Caco-2 (cell line): Measurements from ENCODE around the gene ABITRAM. TPM values are rescaled to one million over a fixed set of nuclear protein-coding genes. Genes with fewer than 3 reads are reported as not detected.
"Not testable (repeated sequence)": the region's sequence is repeated elsewhere in the genome, so short reads cannot be mapped to it uniquely, and the experiment has no call there.

Source experiments
- BruUV-seq: library from RNA; stranded (reverse); fragments of 400-500 nt; replicated peaks from 2 replicates; lab custom pipeline; 2021; lab: Mats Ljungman, UMichigan
- CTCF ChIA-PET: fragments of 300-600 bp; sonication (Branson Sonifier 250); formaldehyde crosslinking; loops from one replicate; lab custom pipeline; 2022; ENCODE audit warnings: antibody characterized with exemption; lab: Charles Lee
- POLR2A ChIA-PET: fragments of 300-600 bp; sonication (Branson Sonifier 250); formaldehyde crosslinking; loops from one replicate; lab custom pipeline; 2022; ENCODE audit warnings: antibody characterized with exemption; lab: Charles Lee
- DNase-seq, 2 experiments: peaks; one replicate each; pipeline versions ENCODE4 v3.0.0 to v3.0.0-alpha.2; 2020 to 2022
- H3K27me3 ChIP-seq: replicated peaks from 2 replicates; pipeline ENCODE4 v1.6.0; 2011; ENCODE audit warnings: low read length; ENCODE audit not compliant: control insufficient read depth, insufficient read depth
- H3K36me3 ChIP-seq: 2 replicates; pipeline ENCODE4 v1.5.1; 2011; ENCODE audit warnings: low read length; ENCODE audit not compliant: control insufficient read depth, insufficient read depth
- H3K4me1 ChIP-seq: fragments of 250-450 bp; sonication (Bioruptor Pico); 2 replicates; pipeline ENCODE4 v1.5.1; 2020; ENCODE audit warnings: mild to moderate bottlenecking
- H3K4me3 ChIP-seq: 2 replicates; pipeline ENCODE4 v1.5.1; 2011; ENCODE audit warnings: low read depth, mild to moderate bottlenecking, control low read depth, low read length
- H3K9me3 ChIP-seq: fragments of 250-450 bp; sonication (Bioruptor Pico); 2 replicates; pipeline ENCODE4 v1.5.1; 2020; ENCODE audit warnings: mild to moderate bottlenecking, moderate library complexity
- H3K27ac Mint-ChIP-seq: one replicate; pipeline ENCODE4 v1.8.0; 2022; ENCODE audit warnings: mixed read lengths; ENCODE audit not compliant: unreplicated experiment
- H3K27me3 Mint-ChIP-seq: one replicate; pipeline ENCODE4 v1.8.0; 2022; ENCODE audit warnings: mixed read lengths; ENCODE audit not compliant: insufficient read depth, unreplicated experiment
- H3K36me3 Mint-ChIP-seq: one replicate; pipeline ENCODE4 v1.8.0; 2022; ENCODE audit warnings: mild to moderate bottlenecking, mixed read lengths; ENCODE audit not compliant: insufficient read depth, unreplicated experiment
- H3K4me1 Mint-ChIP-seq: one replicate; pipeline ENCODE4 v1.8.0; 2022; ENCODE audit warnings: low read depth, mixed read lengths; ENCODE audit not compliant: unreplicated experiment
- H3K4me3 Mint-ChIP-seq: one replicate; pipeline ENCODE4 v1.8.0; 2022; ENCODE audit warnings: mild to moderate bottlenecking, moderate library complexity, mixed read lengths; ENCODE audit not compliant: unreplicated experiment
- H3K9me3 Mint-ChIP-seq: one replicate; pipeline ENCODE4 v1.8.0; 2022; ENCODE audit warnings: mixed read lengths; ENCODE audit not compliant: unreplicated experiment
- CTCF ChIP-seq, 2 experiments: fragments of 200-600 bp in 1 of 2; IDR thresholded peaks; 1 replicate in 1 of 2; 2 replicates in 1 of 2; pipeline versions ENCODE4 v1.5.1 to v1.8.0; 2011 to 2022; ENCODE audit warnings: antibody characterized with exemption in 1 of 2, control low read depth in 1 of 2, inconsistent platforms in 1 of 2, low read depth in 1 of 2, low read length in 1 of 2, mild to moderate bottlenecking in 1 of 2, moderate library complexity in 1 of 2; ENCODE audit not compliant: insufficient read depth in 1 of 2, severe bottlenecking in 1 of 2, unreplicated experiment in 1 of 2
- intact Hi-C: fragments of 100-400 bp; cut with micrococcal nuclease; formaldehyde crosslinking; loops from one replicate; pipeline ENCODE4 v1.10.0; 2022; ENCODE audit not compliant: unreplicated experiment
- total RNA-seq: library from RNA; stranded (reverse); gene quantifications from 2 replicates; pipeline ENCODE4 v1.2.3, GENCODE V29; 2022

Gene ABITRAM
- total RNA-seq, 1 experiment from 2014 or later = 20.5 TPM

- Mint-ChIP-seq H3K27me3 (no peaks in the 10 kb centered on the region), H3K9me3 (no peaks in the 10 kb centered on the region), H3K36me3 (peaks cover 44% of the 10 kb centered on the region), H3K4me3 (no peak overlapping the region), H3K4me1 (no peaks in the 10 kb centered on the region), H3K27ac (no peak overlapping the region)
- intact Hi-C loops = loop anchor here (1.0 to 5.0 kb wide), 2 partner anchors 43 to 65 kb away; partner anchors contain the start of genes ABITRAM and ELP1
- H3K36me3 ChIP-seq = 0 out of 2 replicates have a peak, but pooled peaks cover 1% of the 10 kb centered on the region
- BruUV-seq = no TSS peak
- no peaks in the 10 kb centered on the region for H3K9me3 ChIP-seq
- DNase-seq = peak in 1 of 2 experiments; percentile 19
- H3K4me3 ChIP-seq = no peak overlapping the region
- TF ChIP-seq CTCF (IDR thresholded peaks at IDR 0.05; ENCODE audit: insufficient read depth in 1 of 2, low read depth in 1 of 2, low read length in 1 of 2, severe bottlenecking in 1 of 2, unreplicated experiment in 1 of 2) = peak in 1 of 2 experiments; percentile 40
- ChIA-PET CTCF (interaction anchor here (0.7 to 1.1 kb wide), 3 partner anchors 9 to 64 kb away, joined by 3 to 9 read pairs (median 4); partner anchors contain the start of genes ABITRAM and ELP1), POLR2A (no interaction called here)
- H3K4me1 ChIP-seq = no peaks in the 10 kb centered on the region
- H3K27me3 ChIP-seq = no peaks in the 10 kb centered on the region
These were observed 44.5 kb upstream of the ABITRAM start for GRCh38 chr9:108889649-108890067.

GRCh38 chr9:108894225-108894997 lies 39.8 kb upstream of the ABITRAM start:
- Histone ChIP-seq H3K9me3 (no peaks in the 10 kb centered on the region), H3K27me3 (no peaks in the 10 kb centered on the region), H3K4me1 (no peaks in the 10 kb centered on the region), H3K4me3 (no peak overlapping the region), H3K36me3 (peaks cover 1% of the 10 kb centered on the region; the same call in 1 of the 2 replicates)
- CTCF ChIA-PET = no interaction called here
- no peaks in the 10 kb centered on the region for H3K27me3 Mint-ChIP-seq
- no peak for TF ChIP-seq CTCF (IDR thresholded peaks at IDR 0.05; ENCODE audit: insufficient read depth in 1 of 2, low read depth in 1 of 2, low read length in 1 of 2, severe bottlenecking in 1 of 2, unreplicated experiment in 1 of 2)
- POLR2A ChIA-PET = no interaction called here
- no peak overlapping the region for H3K27ac Mint-ChIP-seq
- BruUV-seq = no TSS peak
- intact Hi-C loops = no loop called here
- no peaks in the 10 kb centered on the region for H3K9me3 Mint-ChIP-seq
- no peak overlapping the region for H3K4me3 Mint-ChIP-seq
- peaks cover 56% of the 10 kb centered on the region for H3K36me3 Mint-ChIP-seq
- peak in 1 of 2 experiments; percentile 11 for DNase-seq
- no peaks in the 10 kb centered on the region for H3K4me1 Mint-ChIP-seq

- H3K9me3 ChIP-seq = no peaks in the 10 kb centered on the region
- Mint-ChIP-seq H3K4me3 (no peak overlapping the region), H3K27me3 (no peaks in the 10 kb centered on the region), H3K4me1 (no peaks in the 10 kb centered on the region), H3K27ac (no peak overlapping the region), H3K9me3 (no peaks in the 10 kb centered on the region), H3K36me3 (peaks cover 45% of the 10 kb centered on the region)
- BruUV-seq = no TSS peak
- no peak for TF ChIP-seq CTCF (IDR thresholded peaks at IDR 0.05; ENCODE audit: insufficient read depth in 1 of 2, low read depth in 1 of 2, low read length in 1 of 2, severe bottlenecking in 1 of 2, unreplicated experiment in 1 of 2)
- no peaks in the 10 kb centered on the region for H3K4me1 ChIP-seq
- CTCF ChIA-PET = no interaction called here
- H3K4me3 ChIP-seq = no peak overlapping the region
- no peak for DNase-seq
- POLR2A ChIA-PET = no interaction called here
- no peaks in the 10 kb centered on the region for H3K27me3 ChIP-seq
- intact Hi-C loops = no loop called here
- peaks cover 1% of the 10 kb centered on the region; the same call in 1 of the 2 replicates for H3K36me3 ChIP-seq
These were observed 36.7 kb upstream of the ABITRAM start for GRCh38 chr9:108897324-108898096.

GRCh38 chr9:108899023-108899695 lies 35.0 kb upstream of the ABITRAM start:
- H3K4me3 ChIP-seq, H3K36me3 ChIP-seq, POLR2A ChIA-PET, H3K4me1 Mint-ChIP-seq, H3K27ac Mint-ChIP-seq, H3K27me3 Mint-ChIP-seq, H3K4me1 ChIP-seq, BruUV-seq, H3K9me3 Mint-ChIP-seq, DNase-seq, H3K27me3 ChIP-seq, intact Hi-C loops, H3K4me3 Mint-ChIP-seq, H3K9me3 ChIP-seq: not testable (repeated sequence)
- CTCF ChIA-PET = interaction anchor here (1.3 kb wide), 1 partner anchor 10 kb away, joined by 4 read pairs; no protein-coding TSS in a partner anchor
- peaks cover 38% of the 10 kb centered on the region for H3K36me3 Mint-ChIP-seq
